Astrocyte (in vitro differentiated cells and primary cell): ENCODE results near the gene TBC1D2.

ENCODE experiments used
- CTCF ChIP-seq: IDR thresholded peaks from 2 replicates; pipeline ENCODE4 v1.5.1; 2011; ENCODE audit warnings: low read depth, mild to moderate bottlenecking, inconsistent platforms, low read length, moderate library complexity; ENCODE audit not compliant: insufficient read depth
- EZH2 ChIP-seq: IDR thresholded peaks from 2 replicates; pipeline ENCODE4 v1.6.1; 2012; ENCODE audit warnings: mild to moderate bottlenecking, low read length, inconsistent platforms; ENCODE audit not compliant: insufficient read depth

GRCh38 chr9:98184326-98184725 is 71.1 kb downstream of the TBC1D2 start:
- no peak for TF ChIP-seq CTCF
- TF ChIP-seq EZH2: no peak
